K562 (cell line): Measurements from ENCODE around the gene MYBPHL. TPM values are rescaled to one million over a fixed set of nuclear protein-coding genes. Genes with fewer than 3 reads are reported as not detected.
A peak's percentile ranks its signal among the peaks of the same experiment; 100 is the strongest.

ENCODE experiments used
- EGR1 ChIP-seq: fragments of 450-650 bp; conservative IDR thresholded peaks from 2 replicates; pipeline ENCODE4 v1.6.1; 2017; ENCODE audit warnings: mild to moderate bottlenecking
- MTF1 ChIP-seq: fragments of 250-450 bp; sonication (Bioruptor Pico); IDR thresholded peaks from 2 replicates; pipeline ENCODE4 v1.9.0; 2021; ENCODE audit warnings: moderate library complexity, mild to moderate bottlenecking, inconsistent platforms, borderline replicate concordance
- NR3C1 ChIP-seq: sonication (generic); formaldehyde crosslinking; IDR thresholded peaks from 2 replicates; pipeline ENCODE4 v1.8.1; 2022; ENCODE audit warnings: missing genetic modification reagents
- PML ChIP-seq: IDR thresholded peaks from 2 replicates; pipeline ENCODE4 v1.6.1; 2012; ENCODE audit warnings: low read length, inconsistent platforms
- POLR2G ChIP-seq: fragments of 200-400 bp; formaldehyde crosslinking; IDR thresholded peaks from 2 replicates; pipeline ENCODE4 v1.6.1; 2017; ENCODE audit warnings: low read depth, mild to moderate bottlenecking, antibody characterized with exemption, low read length, moderate library complexity
- SMARCA4 ChIP-seq: fragments of 450-650 bp; IDR thresholded peaks from 2 replicates; pipeline ENCODE4 v1.6.1; 2016
- ZKSCAN8 ChIP-seq: fragments of 200-800 bp; sonication (Bioruptor generic); IDR thresholded peaks from 2 replicates; pipeline ENCODE4 v1.6.1; 2016; ENCODE audit warnings: missing genetic modification characterization, missing compliant biosample characterization
- ZNF398 ChIP-seq: fragments of 250-450 bp; sonication (Bioruptor Pico); IDR thresholded peaks from 2 replicates; pipeline ENCODE4 v1.8.0; 2021; ENCODE audit warnings: moderate library complexity, mild to moderate bottlenecking, inconsistent platforms
- ZNF589 ChIP-seq: fragments of 200-800 bp; sonication (Bioruptor generic); IDR thresholded peaks from 2 replicates; pipeline ENCODE4 v1.6.1; 2016; ENCODE audit warnings: low read depth, missing genetic modification characterization, missing compliant biosample characterization
- ZNF668 ChIP-seq: fragments of 250-450 bp; sonication (Bioruptor Pico); IDR thresholded peaks from 2 replicates; pipeline ENCODE4 v1.8.0; 2022; ENCODE audit warnings: mild to moderate bottlenecking, inconsistent platforms
- ZNF764 ChIP-seq: fragments of 250-450 bp; sonication (Bioruptor Pico); IDR thresholded peaks from 2 replicates; pipeline ENCODE4 v1.4.0; 2020; ENCODE audit warnings: low read depth, mild to moderate bottlenecking, moderate library complexity
- polyA plus RNA-seq, 8 experiments: library from polyadenylated mRNA; depleted of rRNA in 4 of 8; stranded (reverse) in 5 of 8; unstranded in 3 of 8; fragments of >200 nt; fragmentation: Nextera tagmentation in 2 of 8; fragmentation: Illumina TruSeq in 1 of 8; extraction: Ambion mirVana in 2 of 8; extraction: Trizol in 1 of 8; gene quantifications; 2 replicates each; pipeline versions ENCODE4 v1.2.1 to v1.2.3, GENCODE V29; 2011 to 2014; ENCODE audit warnings: inconsistent platforms in 1 of 8, missing spikeins in 1 of 8
- total RNA-seq, 7 experiments: library from RNA; depleted of rRNA in 6 of 7; stranded (reverse); fragments of >200 nt in 6 of 7; fragmentation: Illumina TruSeq in 2 of 7; extraction: Trizol in 2 of 7; gene quantifications; 2 replicates each; pipeline versions ENCODE4 v1.2.1 to v1.2.3, GENCODE V29; 2011 to 2021; ENCODE audit warnings: low replicate concordance in 1 of 7
- TF ChIP-seq, protein P1 (sequence below): sonication (generic); formaldehyde crosslinking; IDR thresholded peaks from 2 replicates; pipeline ENCODE4 v1.8.1; 2023; ENCODE audit warnings: mild to moderate bottlenecking, missing genetic modification reagents
- TF ChIP-seq, protein P2 (sequence below): sonication (generic); formaldehyde crosslinking; IDR thresholded peaks from 2 replicates; pipeline ENCODE4 v1.4.0; 2020; ENCODE audit warnings: mild to moderate bottlenecking, missing genetic modification reagents
- TF ChIP-seq, protein P3 (sequence below): fragments of 450-650 bp; IDR thresholded peaks from 2 replicates; pipeline ENCODE4 v1.7.1; 2018; ENCODE audit warnings: mild to moderate bottlenecking, low read depth; ENCODE audit not compliant: partially characterized antibody
- TF ChIP-seq, protein P4 (sequence below): fragments of 450-650 bp; IDR thresholded peaks from 2 replicates; pipeline ENCODE4 v1.6.1; 2018; ENCODE audit warnings: mild to moderate bottlenecking, low read depth; ENCODE audit not compliant: partially characterized antibody

MYBPHL gene
- total and polyA plus RNA-seq, 9 of the 15 experiments (the other 6 are each of a cell fraction or from before 2014, with no cell fraction given): 0.20 to 1.9 (median 0.33) TPM

DNA sequence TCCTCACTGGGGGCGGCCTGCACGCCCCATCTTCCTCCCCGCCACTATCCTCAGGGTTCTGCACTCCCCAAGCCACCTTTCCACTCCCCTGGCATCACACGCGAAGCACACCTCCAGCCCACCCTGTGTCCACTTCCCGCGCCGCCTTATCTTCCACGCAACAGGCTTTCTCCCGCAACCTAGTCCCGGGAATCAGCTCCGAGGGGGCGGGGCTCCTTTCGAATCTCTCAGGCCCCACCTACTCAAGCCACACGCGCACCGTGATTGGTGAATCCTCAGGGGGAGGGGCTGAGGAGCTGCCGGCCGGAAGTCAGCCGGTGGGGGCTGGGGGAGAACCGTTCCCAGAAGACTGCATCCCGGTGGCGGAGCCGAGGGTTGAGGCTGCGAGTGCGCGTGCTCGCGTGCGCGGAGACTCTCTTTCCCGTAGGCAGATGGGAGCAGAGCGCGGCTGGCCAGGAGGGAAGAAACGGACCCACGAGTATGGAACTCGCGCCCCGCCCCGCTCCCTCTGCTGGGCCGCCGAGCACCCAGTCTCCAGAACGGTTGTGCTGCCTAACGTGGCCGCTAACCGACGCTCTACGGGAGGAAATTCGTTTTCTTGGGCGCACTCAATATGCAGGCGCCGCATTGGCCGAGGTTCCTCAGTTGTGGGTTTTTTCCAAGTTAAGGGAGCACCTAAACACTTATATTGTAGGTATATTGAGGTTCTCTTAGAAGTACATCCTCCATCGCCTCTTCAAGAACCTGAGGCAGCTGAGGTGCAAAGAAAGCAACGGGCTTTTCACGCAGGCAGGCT, 23.7 kb downstream of the MYBPHL start, which contains the start of gene PSRC1 (continued):
- TF ChIP-seq ZNF764 (CRISPR knock-in tag) (no peak), ZNF668 (CRISPR knock-in tag) (no peak), NR3C1 (CRISPR knock-in tag) (0 out of 2 replicates have a peak, but pooled peaks have one; percentile 8), PML (0 out of 2 replicates have a peak, but pooled peaks have one; percentile 62), EGR1 (peak; percentile 64; the same call in 1 of the 2 replicates), MTF1 (CRISPR knock-in tag) (no peak), ZKSCAN8 (CRISPR knock-in tag) (no peak), ZNF589 (CRISPR knock-in tag) (no peak), ZNF398 (CRISPR knock-in tag) (no peak), SMARCA4 (peak; percentile 79), POLR2G (peak; percentile 97)
- TF ChIP-seq, protein P1, sequence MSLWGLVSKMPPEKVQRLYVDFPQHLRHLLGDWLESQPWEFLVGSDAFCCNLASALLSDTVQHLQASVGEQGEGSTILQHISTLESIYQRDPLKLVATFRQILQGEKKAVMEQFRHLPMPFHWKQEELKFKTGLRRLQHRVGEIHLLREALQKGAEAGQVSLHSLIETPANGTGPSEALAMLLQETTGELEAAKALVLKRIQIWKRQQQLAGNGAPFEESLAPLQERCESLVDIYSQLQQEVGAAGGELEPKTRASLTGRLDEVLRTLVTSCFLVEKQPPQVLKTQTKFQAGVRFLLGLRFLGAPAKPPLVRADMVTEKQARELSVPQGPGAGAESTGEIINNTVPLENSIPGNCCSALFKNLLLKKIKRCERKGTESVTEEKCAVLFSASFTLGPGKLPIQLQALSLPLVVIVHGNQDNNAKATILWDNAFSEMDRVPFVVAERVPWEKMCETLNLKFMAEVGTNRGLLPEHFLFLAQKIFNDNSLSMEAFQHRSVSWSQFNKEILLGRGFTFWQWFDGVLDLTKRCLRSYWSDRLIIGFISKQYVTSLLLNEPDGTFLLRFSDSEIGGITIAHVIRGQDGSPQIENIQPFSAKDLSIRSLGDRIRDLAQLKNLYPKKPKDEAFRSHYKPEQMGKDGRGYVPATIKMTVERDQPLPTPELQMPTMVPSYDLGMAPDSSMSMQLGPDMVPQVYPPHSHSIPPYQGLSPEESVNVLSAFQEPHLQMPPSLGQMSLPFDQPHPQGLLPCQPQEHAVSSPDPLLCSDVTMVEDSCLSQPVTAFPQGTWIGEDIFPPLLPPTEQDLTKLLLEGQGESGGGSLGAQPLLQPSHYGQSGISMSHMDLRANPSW (CRISPR knock-in tag): peak; percentile 78; the same call in 1 of the 2 replicates
- TF ChIP-seq, protein P2, sequence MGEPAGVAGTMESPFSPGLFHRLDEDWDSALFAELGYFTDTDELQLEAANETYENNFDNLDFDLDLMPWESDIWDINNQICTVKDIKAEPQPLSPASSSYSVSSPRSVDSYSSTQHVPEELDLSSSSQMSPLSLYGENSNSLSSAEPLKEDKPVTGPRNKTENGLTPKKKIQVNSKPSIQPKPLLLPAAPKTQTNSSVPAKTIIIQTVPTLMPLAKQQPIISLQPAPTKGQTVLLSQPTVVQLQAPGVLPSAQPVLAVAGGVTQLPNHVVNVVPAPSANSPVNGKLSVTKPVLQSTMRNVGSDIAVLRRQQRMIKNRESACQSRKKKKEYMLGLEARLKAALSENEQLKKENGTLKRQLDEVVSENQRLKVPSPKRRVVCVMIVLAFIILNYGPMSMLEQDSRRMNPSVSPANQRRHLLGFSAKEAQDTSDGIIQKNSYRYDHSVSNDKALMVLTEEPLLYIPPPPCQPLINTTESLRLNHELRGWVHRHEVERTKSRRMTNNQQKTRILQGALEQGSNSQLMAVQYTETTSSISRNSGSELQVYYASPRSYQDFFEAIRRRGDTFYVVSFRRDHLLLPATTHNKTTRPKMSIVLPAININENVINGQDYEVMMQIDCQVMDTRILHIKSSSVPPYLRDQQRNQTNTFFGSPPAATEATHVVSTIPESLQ (CRISPR knock-in tag): peak; percentile 69; the same call in 1 of the 2 replicates
- TF ChIP-seq, protein P3, sequence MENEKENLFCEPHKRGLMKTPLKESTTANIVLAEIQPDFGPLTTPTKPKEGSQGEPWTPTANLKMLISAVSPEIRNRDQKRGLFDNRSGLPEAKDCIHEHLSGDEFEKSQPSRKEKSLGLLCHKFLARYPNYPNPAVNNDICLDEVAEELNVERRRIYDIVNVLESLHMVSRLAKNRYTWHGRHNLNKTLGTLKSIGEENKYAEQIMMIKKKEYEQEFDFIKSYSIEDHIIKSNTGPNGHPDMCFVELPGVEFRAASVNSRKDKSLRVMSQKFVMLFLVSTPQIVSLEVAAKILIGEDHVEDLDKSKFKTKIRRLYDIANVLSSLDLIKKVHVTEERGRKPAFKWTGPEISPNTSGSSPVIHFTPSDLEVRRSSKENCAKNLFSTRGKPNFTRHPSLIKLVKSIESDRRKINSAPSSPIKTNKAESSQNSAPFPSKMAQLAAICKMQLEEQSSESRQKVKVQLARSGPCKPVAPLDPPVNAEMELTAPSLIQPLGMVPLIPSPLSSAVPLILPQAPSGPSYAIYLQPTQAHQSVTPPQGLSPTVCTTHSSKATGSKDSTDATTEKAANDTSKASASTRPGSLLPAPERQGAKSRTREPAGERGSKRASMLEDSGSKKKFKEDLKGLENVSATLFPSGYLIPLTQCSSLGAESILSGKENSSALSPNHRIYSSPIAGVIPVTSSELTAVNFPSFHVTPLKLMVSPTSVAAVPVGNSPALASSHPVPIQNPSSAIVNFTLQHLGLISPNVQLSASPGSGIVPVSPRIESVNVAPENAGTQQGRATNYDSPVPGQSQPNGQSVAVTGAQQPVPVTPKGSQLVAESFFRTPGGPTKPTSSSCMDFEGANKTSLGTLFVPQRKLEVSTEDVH: peak; percentile 84
- TF ChIP-seq, protein P4, sequence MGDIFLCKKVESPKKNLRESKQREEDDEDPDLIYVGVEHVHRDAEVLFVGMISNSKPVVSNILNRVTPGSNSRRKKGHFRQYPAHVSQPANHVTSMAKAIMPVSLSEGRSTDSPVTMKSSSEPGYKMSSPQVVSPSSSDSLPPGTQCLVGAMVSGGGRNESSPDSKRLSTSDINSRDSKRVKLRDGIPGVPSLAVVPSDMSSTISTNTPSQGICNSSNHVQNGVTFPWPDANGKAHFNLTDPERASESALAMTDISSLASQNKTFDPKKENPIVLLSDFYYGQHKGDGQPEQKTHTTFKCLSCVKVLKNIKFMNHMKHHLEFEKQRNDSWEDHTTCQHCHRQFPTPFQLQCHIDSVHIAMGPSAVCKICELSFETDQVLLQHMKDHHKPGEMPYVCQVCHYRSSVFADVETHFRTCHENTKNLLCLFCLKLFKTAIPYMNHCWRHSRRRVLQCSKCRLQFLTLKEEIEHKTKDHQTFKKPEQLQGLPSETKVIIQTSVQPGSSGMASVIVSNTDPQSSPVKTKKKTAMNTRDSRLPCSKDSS: no peak
